HCT116 (cell line): ENCODE measurements around the gene PREB.

Experiments used
- CEBPB ChIP-seq: IDR thresholded peaks from 2 replicates; pipeline ENCODE4 v1.6.1; 2012; ENCODE audit warnings: low read depth
- EGR1 ChIP-seq: IDR thresholded peaks from 2 replicates; pipeline ENCODE4 v1.6.1; 2012; ENCODE audit warnings: low read depth
- ELF1 ChIP-seq: IDR thresholded peaks from 2 replicates; pipeline ENCODE4 v1.6.1; 2012; ENCODE audit warnings: low read depth, borderline replicate concordance
- EZH2 ChIP-seq: fragments of 200-600 bp; sonication (generic); IDR thresholded peaks from 2 replicates; pipeline ENCODE4 v1.6.1; 2017; ENCODE audit warnings: antibody characterized with exemption, mixed run types
- EZH2phosphoT487 ChIP-seq: fragments of 200-600 bp; IDR thresholded peaks from 2 replicates; pipeline ENCODE4 v1.6.1; 2018; ENCODE audit warnings: antibody characterized with exemption, borderline replicate concordance
- JUND ChIP-seq: IDR thresholded peaks from 2 replicates; pipeline ENCODE4 v1.6.1; 2012
- POLR2A ChIP-seq: IDR thresholded peaks from 2 replicates; pipeline ENCODE4 v1.7.0; 2011; ENCODE audit warnings: borderline replicate concordance; ENCODE audit not compliant: insufficient read depth, insufficient read length; ENCODE audit errors: extremely low read depth
- POLR2AphosphoS5 ChIP-seq: IDR thresholded peaks from 2 replicates; pipeline ENCODE4 v1.6.1; 2011; ENCODE audit warnings: mild to moderate bottlenecking, low read depth, low read length, moderate library complexity
- YY1 ChIP-seq: IDR thresholded peaks from 2 replicates; pipeline ENCODE4 v1.6.1; 2011; ENCODE audit warnings: low read length, low read depth, moderate library complexity, mild to moderate bottlenecking; ENCODE audit not compliant: insufficient replicate concordance; ENCODE audit errors: extremely low read depth
- ZNF274 ChIP-seq: fragments of 200-500 bp; sonication (Bioruptor generic); IDR thresholded peaks from 2 replicates; pipeline ENCODE4 v1.6.1; 2014; ENCODE audit warnings: mild to moderate bottlenecking, low read depth, low read length, inconsistent platforms
- TF ChIP-seq, protein P1 (sequence below), 3 experiments: fragments of 200-600 bp in 1 of 3; sonication (generic) in 1 of 3; IDR thresholded peaks in 2 of 3; conservative IDR thresholded peaks in 1 of 3; 2 replicates each; pipeline ENCODE4 v1.5.1; 2012 to 2017; ENCODE audit warnings: low read depth in 2 of 3, low read length in 2 of 3, antibody characterized with exemption in 1 of 3, borderline replicate concordance in 1 of 3, control low read depth in 1 of 3, mild to moderate bottlenecking in 1 of 3, mixed read lengths in 1 of 3, mixed run types in 1 of 3, moderate library complexity in 1 of 3; ENCODE audit not compliant: insufficient read depth in 1 of 3
- TF ChIP-seq, protein P2 (sequence below): IDR thresholded peaks from 2 replicates; pipeline ENCODE4 v1.6.1; 2012

DNA sequence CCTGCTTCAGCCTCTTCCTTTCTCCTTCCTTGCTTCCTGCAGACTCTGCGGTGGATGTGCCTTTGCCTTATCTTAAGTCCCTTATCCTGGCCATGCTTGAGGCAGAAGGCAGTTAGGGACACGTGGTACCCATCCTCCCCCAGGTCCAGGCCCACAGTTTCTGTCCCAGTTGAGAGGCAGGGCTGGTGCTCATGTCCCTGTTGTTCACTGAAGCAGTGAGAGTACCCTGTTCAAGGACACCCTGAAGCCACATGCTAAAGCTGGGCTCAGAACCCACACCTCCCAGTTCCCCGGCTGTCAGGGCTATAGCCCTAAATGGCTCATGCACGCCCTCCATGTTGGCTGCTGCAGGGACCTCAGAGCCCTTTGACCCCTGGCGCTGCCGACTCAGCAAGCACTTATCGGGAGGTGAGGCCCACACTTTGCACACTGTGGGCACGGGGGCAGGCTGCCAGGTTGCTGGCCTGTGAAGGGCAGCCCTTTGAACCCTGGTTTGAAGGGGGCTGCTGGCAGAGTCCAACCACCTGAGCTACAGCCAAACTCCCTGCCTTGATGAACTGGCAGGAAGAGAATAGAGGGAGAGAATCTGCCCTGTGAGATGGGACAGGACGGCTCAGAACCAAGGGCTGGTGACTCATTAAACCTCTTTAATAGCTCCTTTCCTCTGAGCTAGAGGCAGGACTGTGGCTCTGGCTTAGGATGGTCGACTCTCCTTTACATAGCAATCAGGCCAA lies 41.6 kb downstream of the PREB start:
- no peak for TF ChIP-seq EZH2
- no peak for TF ChIP-seq ELF1
- no peak for TF ChIP-seq POLR2A
- TF ChIP-seq YY1 = no peak
- TF ChIP-seq, protein P1, sequence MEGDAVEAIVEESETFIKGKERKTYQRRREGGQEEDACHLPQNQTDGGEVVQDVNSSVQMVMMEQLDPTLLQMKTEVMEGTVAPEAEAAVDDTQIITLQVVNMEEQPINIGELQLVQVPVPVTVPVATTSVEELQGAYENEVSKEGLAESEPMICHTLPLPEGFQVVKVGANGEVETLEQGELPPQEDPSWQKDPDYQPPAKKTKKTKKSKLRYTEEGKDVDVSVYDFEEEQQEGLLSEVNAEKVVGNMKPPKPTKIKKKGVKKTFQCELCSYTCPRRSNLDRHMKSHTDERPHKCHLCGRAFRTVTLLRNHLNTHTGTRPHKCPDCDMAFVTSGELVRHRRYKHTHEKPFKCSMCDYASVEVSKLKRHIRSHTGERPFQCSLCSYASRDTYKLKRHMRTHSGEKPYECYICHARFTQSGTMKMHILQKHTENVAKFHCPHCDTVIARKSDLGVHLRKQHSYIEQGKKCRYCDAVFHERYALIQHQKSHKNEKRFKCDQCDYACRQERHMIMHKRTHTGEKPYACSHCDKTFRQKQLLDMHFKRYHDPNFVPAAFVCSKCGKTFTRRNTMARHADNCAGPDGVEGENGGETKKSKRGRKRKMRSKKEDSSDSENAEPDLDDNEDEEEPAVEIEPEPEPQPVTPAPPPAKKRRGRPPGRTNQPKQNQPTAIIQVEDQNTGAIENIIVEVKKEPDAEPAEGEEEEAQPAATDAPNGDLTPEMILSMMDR (IDR thresholded peaks at IDR 0.05 in 2 of 3, conservative IDR thresholded peaks at IDR 0.05 in 1 of 3; ENCODE audit: borderline replicate concordance in 1 of 3, insufficient read depth in 1 of 3, low read depth in 2 of 3, low read length in 2 of 3) = no peak
- no peak for TF ChIP-seq EZH2phosphoT487
- TF ChIP-seq JUND = no peak
- no peak for TF ChIP-seq ZNF274
- TF ChIP-seq CEBPB = no peak
- no peak for TF ChIP-seq EGR1
- no peak for TF ChIP-seq POLR2AphosphoS5
- TF ChIP-seq, protein P2, sequence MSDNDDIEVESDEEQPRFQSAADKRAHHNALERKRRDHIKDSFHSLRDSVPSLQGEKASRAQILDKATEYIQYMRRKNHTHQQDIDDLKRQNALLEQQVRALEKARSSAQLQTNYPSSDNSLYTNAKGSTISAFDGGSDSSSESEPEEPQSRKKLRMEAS = no peak
